ENCODE data around the gene KLHDC7B.
"Not testable (repeated sequence)": the region's sequence is repeated elsewhere in the genome, so short reads cannot be mapped to it uniquely, and the experiment has no call there.

Gene KLHDC7B

GRCh38 chr22:50541667-50542026, 4.1 kb upstream of the KLHDC7B start:
- not testable (repeated sequence) for H3K36me3 ChIP-seq (ENCODE audit: control insufficient read depth, insufficient read depth, low read length); H3K27ac ChIP-seq (ENCODE audit: low read length); H3K27me3 ChIP-seq (ENCODE audit: control insufficient read depth, insufficient read depth, low read length); DNase-seq (ENCODE audit: low read depth, low spot score); H3K4me1 ChIP-seq (ENCODE audit: control insufficient read depth, insufficient read depth, low read length); H3K4me3 ChIP-seq (ENCODE audit: low read length); H3K9me3 ChIP-seq (ENCODE audit: control insufficient read depth, insufficient read depth, low read length)
- no CpG with 5 or more reads among the region's 5 CpGs for WGBS (ENCODE audit: insufficient coverage, insufficient read length)

DNA sequence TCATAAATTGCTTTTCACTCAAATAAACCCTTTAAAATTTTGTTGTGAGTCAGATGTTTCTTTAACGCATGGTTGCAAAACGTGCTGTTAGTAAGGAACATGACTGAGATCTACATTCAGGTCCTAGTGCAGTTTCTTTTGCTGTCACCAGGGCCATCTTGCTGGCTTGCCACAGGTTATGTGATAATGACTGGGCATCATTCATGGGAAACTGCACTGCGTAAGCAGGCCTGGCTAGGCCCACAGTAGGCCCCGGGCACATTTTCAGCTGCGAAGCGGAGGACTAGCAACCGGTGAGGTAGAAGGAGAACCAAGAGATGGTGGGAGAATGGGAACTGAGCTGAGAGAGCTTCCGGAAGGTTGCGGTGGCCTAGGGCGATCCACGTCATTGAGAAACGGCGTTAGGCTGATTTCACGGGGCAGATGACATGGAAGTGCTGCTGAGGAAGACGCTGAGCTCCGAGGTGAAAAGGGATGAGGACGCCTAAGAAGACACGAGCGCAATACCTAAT, 3.2 kb upstream of the KLHDC7B start:
- no peak overlapping the region for H3K27ac ChIP-seq (ENCODE audit: low read length)
- H3K9me3 ChIP-seq (ENCODE audit: control insufficient read depth, insufficient read depth, low read length): no peaks in the 10 kb centered on the region
- no peak for DNase-seq (ENCODE audit: low read depth, low spot score)
- H3K4me3 ChIP-seq (ENCODE audit: low read length): no peak overlapping the region
- H3K36me3 ChIP-seq (ENCODE audit: control insufficient read depth, insufficient read depth, low read length): no peaks in the 10 kb centered on the region
- no CpG with 5 or more reads among the region's 19 CpGs for WGBS (ENCODE audit: insufficient coverage, insufficient read length)
- no peaks in the 10 kb centered on the region for H3K4me1 ChIP-seq (ENCODE audit: control insufficient read depth, insufficient read depth, low read length)
- no peaks in the 10 kb centered on the region; the same call in 1 of the 2 replicates for H3K27me3 ChIP-seq (ENCODE audit: control insufficient read depth, insufficient read depth, low read length)

GRCh38 chr22:50544078-50544745, 1.5 kb upstream of the KLHDC7B start:
- Histone ChIP-seq H3K27me3 (ENCODE audit: control insufficient read depth, insufficient read depth, low read length) (no peaks in the 10 kb centered on the region; the same call in 1 of the 2 replicates), H3K9me3 (ENCODE audit: control insufficient read depth, insufficient read depth, low read length) (no peaks in the 10 kb centered on the region), H3K36me3 (ENCODE audit: control insufficient read depth, insufficient read depth, low read length) (no peaks in the 10 kb centered on the region), H3K4me3 (ENCODE audit: low read length) (no peak overlapping the region), H3K4me1 (ENCODE audit: control insufficient read depth, insufficient read depth, low read length) (peaks cover 1% of the 10 kb centered on the region; the same call in 1 of the 2 replicates), H3K27ac (ENCODE audit: low read length) (no peak overlapping the region)
- no CpG with 5 or more reads among the region's 52 CpGs for WGBS (ENCODE audit: insufficient coverage, insufficient read length)
- no peak for DNase-seq (ENCODE audit: low read depth, low spot score)

GRCh38 chr22:50544746-50545253, 899 bp upstream of the KLHDC7B start:
- H3K27ac ChIP-seq (ENCODE audit: low read length): no peak overlapping the region
- H3K4me1 ChIP-seq (ENCODE audit: control insufficient read depth, insufficient read depth, low read length): peaks cover 1% of the 10 kb centered on the region; the same call in 1 of the 2 replicates

DNA sequence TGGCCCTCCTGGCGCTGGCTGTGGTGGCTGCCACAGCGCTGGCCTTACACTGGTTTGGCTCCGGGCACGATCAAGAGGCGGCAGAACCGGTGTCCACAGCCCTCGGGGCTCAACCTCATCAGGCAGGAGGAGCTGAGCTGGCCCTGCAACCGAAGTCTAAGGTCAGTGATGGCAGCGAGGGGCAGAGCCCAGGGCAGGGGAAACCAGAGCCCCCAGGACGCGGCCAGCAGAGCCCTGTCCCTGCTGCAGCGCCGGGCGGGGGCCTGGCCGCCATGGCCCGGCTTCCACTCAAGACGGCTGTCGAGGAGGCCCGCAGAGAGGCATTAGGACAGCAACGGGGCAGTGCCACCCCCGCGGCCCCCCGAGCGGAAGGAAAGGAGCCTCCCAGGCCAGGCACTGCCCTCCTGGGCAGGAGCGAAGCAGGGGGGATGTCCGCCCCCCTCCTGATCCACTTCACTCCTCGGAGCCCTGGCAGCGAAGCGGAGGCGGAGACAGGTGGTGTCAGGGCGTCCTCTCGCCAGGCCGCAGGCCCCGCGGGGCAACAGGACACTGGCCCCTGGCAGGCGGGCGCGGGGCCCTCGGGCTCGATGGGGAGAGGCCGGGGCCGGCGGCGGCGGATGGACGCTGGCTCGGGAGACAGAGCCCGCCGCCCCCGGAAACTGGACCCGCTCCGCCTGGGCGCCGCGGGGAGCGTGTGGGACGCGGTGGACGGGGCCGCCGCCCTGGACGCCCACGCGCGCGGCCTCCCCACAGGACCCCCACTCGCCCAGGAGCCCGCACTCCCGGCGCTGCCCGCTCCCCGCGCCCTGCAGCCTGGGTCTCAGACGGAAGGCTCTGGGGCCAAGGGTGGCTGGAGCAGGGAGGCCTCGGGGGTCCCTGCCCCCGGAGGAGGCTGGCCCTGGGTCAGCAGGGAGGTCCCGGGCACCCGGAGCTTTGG, 895 bp downstream of the KLHDC7B start:
- no peaks in the 10 kb centered on the region; the same call in 1 of the 2 replicates for H3K27me3 ChIP-seq (ENCODE audit: control insufficient read depth, insufficient read depth, low read length)
- DNase-seq (ENCODE audit: low read depth, low spot score): no peak
- no peak overlapping the region for H3K27ac ChIP-seq (ENCODE audit: low read length)
- no peak overlapping the region for H3K4me3 ChIP-seq (ENCODE audit: low read length)
- H3K36me3 ChIP-seq (ENCODE audit: control insufficient read depth, insufficient read depth, low read length): no peaks in the 10 kb centered on the region
- peaks cover 1% of the 10 kb centered on the region; the same call in 1 of the 2 replicates for H3K4me1 ChIP-seq (ENCODE audit: control insufficient read depth, insufficient read depth, low read length)
- no peaks in the 10 kb centered on the region for H3K9me3 ChIP-seq (ENCODE audit: control insufficient read depth, insufficient read depth, low read length)
- WGBS (ENCODE audit: insufficient coverage, insufficient read length): no CpG with 5 or more reads among the region's 78 CpGs

More at GRCh38 chr22:50544746-50545253, 899 bp upstream of the KLHDC7B start:
- H3K27me3 ChIP-seq (ENCODE audit: control insufficient read depth, insufficient read depth, low read length): no peaks in the 10 kb centered on the region; the same call in 1 of the 2 replicates
- DNase-seq (ENCODE audit: low read depth, low spot score): no peak
- H3K36me3 ChIP-seq (ENCODE audit: control insufficient read depth, insufficient read depth, low read length): no peaks in the 10 kb centered on the region
- H3K9me3 ChIP-seq (ENCODE audit: control insufficient read depth, insufficient read depth, low read length): no peaks in the 10 kb centered on the region
- no peak overlapping the region for H3K4me3 ChIP-seq (ENCODE audit: low read length)
- WGBS (ENCODE audit: insufficient coverage, insufficient read length): no CpG with 5 or more reads among the region's 5 CpGs

DNA sequence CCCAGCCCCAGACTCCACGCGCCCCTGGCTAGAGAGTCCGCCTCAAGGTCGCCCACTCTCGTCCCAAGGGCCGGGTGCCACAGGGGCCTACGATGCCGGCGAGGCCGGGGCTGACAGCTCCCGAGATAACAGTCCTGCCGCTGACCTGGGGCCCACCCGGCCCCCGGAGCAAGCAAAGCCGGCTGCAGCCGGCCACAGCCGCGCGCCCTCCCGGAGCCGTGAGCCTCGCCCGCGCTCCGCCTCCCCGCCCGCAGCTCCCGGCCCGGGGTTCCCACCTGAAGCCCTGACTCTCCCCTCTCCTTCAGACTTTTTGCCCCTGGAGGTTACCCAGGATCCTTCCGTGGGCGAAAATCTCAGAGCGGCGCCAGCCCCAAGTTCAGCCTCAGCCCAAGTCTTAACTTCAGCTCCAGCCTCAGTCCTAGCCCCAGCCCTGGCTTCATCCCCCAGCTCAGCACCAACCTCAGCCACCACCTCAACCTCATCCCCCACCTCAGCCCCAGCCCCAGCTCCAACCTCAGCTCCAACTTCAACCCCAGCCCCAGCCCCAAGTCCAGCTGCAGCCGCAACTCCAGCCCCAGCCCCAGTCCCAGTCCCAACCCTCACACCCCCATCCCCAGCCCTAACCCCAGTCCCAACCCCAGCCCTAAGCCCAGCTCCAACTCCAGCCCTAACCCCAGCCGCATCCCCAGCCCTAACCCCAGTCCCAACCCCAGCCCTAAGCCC, 1.7 kb downstream of the KLHDC7B start:
- H3K36me3 ChIP-seq (ENCODE audit: control insufficient read depth, insufficient read depth, low read length): no peaks in the 10 kb centered on the region
- H3K4me3 ChIP-seq (ENCODE audit: low read length): no peak overlapping the region
- no CpG with 5 or more reads among the region's 35 CpGs for WGBS (ENCODE audit: insufficient coverage, insufficient read length)
- no peak for DNase-seq (ENCODE audit: low read depth, low spot score)
- peaks cover 1% of the 10 kb centered on the region; the same call in 1 of the 2 replicates for H3K4me1 ChIP-seq (ENCODE audit: control insufficient read depth, insufficient read depth, low read length)
- no peaks in the 10 kb centered on the region; the same call in 1 of the 2 replicates for H3K27me3 ChIP-seq (ENCODE audit: control insufficient read depth, insufficient read depth, low read length)
- H3K9me3 ChIP-seq (ENCODE audit: control insufficient read depth, insufficient read depth, low read length): no peaks in the 10 kb centered on the region
- H3K27ac ChIP-seq (ENCODE audit: low read length): no peak overlapping the region

GRCh38 chr22:50548040-50548920, 2.6 kb downstream of the KLHDC7B start:
- Histone ChIP-seq H3K27ac (ENCODE audit: low read length) (no peak overlapping the region), H3K4me3 (ENCODE audit: low read length) (no peak overlapping the region), H3K27me3 (ENCODE audit: control insufficient read depth, insufficient read depth, low read length) (no peaks in the 10 kb centered on the region; the same call in 1 of the 2 replicates), H3K9me3 (ENCODE audit: control insufficient read depth, insufficient read depth, low read length) (no peaks in the 10 kb centered on the region), H3K36me3 (ENCODE audit: control insufficient read depth, insufficient read depth, low read length) (no peaks in the 10 kb centered on the region), H3K4me1 (ENCODE audit: control insufficient read depth, insufficient read depth, low read length) (peaks cover 1% of the 10 kb centered on the region; the same call in 1 of the 2 replicates)
- no CpG with 5 or more reads among the region's 56 CpGs for WGBS (ENCODE audit: insufficient coverage, insufficient read length)
- DNase-seq (ENCODE audit: low read depth, low spot score): no peak

GRCh38 chr22:50548921-50549790, 3.5 kb downstream of the KLHDC7B start:
- no CpG with 5 or more reads among the region's 68 CpGs for WGBS (ENCODE audit: insufficient coverage, insufficient read length)
- DNase-seq (ENCODE audit: low read depth, low spot score): no peak
- Histone ChIP-seq H3K27ac (ENCODE audit: low read length) (no peak overlapping the region), H3K36me3 (ENCODE audit: control insufficient read depth, insufficient read depth, low read length) (no peaks in the 10 kb centered on the region), H3K27me3 (ENCODE audit: control insufficient read depth, insufficient read depth, low read length) (no peaks in the 10 kb centered on the region; the same call in 1 of the 2 replicates), H3K4me3 (ENCODE audit: low read length) (no peak overlapping the region), H3K4me1 (ENCODE audit: control insufficient read depth, insufficient read depth, low read length) (peaks cover 1% of the 10 kb centered on the region; the same call in 1 of the 2 replicates), H3K9me3 (ENCODE audit: control insufficient read depth, insufficient read depth, low read length) (no peaks in the 10 kb centered on the region)

GRCh38 chr22:50550395-50550794, 4.7 kb downstream of the KLHDC7B start:
- no peaks in the 10 kb centered on the region for H3K36me3 ChIP-seq (ENCODE audit: control insufficient read depth, insufficient read depth, low read length)
- H3K9me3 ChIP-seq (ENCODE audit: control insufficient read depth, insufficient read depth, low read length): no peaks in the 10 kb centered on the region
- H3K4me1 ChIP-seq (ENCODE audit: control insufficient read depth, insufficient read depth, low read length): peaks cover 1% of the 10 kb centered on the region; the same call in 1 of the 2 replicates
- DNase-seq (ENCODE audit: low read depth, low spot score): no peak
- WGBS (ENCODE audit: insufficient coverage, insufficient read length): no CpG with 5 or more reads among the region's 8 CpGs
- no peak overlapping the region for H3K4me3 ChIP-seq (ENCODE audit: low read length)
- no peaks in the 10 kb centered on the region for H3K27me3 ChIP-seq (ENCODE audit: control insufficient read depth, insufficient read depth, low read length)
- H3K27ac ChIP-seq (ENCODE audit: low read length): no peak overlapping the region
